Activated naive CD4-positive, alpha-beta T cell treated with anti-CD3 and anti-CD28 coated beads for 36 hours (primary cell): Measurements from ENCODE around the gene CBR4. TPM values are rescaled to one million over a fixed set of nuclear protein-coding genes. Genes with fewer than 3 reads are reported as not detected.
"Not testable (repeated sequence)": the region's sequence is repeated elsewhere in the genome, so short reads cannot be mapped to it uniquely, and the experiment has no call there.

Experiments
- CTCF ChIA-PET: fragments of 350-600 bp; sonication (Branson Sonifier 250); formaldehyde crosslinking; loops from one replicate; lab custom pipeline; 2021; ENCODE audit warnings: antibody characterized with exemption; lab: Charles Lee
- DNase-seq: peaks from one replicate; pipeline ENCODE4 v3.0.0-alpha.2; 2020
- H3K27ac Mint-ChIP-seq: one replicate; pipeline ENCODE4 v1.8.0; 2021; ENCODE audit warnings: mild to moderate bottlenecking, mixed read lengths
- H3K27me3 Mint-ChIP-seq: one replicate; pipeline ENCODE4 v1.8.0; 2021; ENCODE audit warnings: low read depth, mixed read lengths
- H3K36me3 Mint-ChIP-seq: one replicate; pipeline ENCODE4 v1.8.0; 2021; ENCODE audit warnings: low read depth, mixed read lengths
- H3K4me1 Mint-ChIP-seq: one replicate; pipeline ENCODE4 v1.8.0; 2021; ENCODE audit warnings: low read depth, mixed read lengths
- H3K4me3 Mint-ChIP-seq: one replicate; pipeline ENCODE4 v1.8.0; 2021; ENCODE audit warnings: mild to moderate bottlenecking, moderate library complexity, mixed read lengths
- H3K9me3 Mint-ChIP-seq: one replicate; pipeline ENCODE4 v1.8.0; 2021; ENCODE audit warnings: mixed read lengths
- intact Hi-C: fragments of 100-400 bp; cut with micrococcal nuclease; formaldehyde crosslinking; loops from one replicate; pipeline ENCODE4 v1.15.1; 2023
- total RNA-seq, 2 experiments: library from RNA; stranded (reverse); gene quantifications; one replicate each; pipeline ENCODE4 v1.2.3, GENCODE V29; 2021

Gene CBR4
- total RNA-seq, 2 experiments from 2014 or later = 22.9 to 24.3 TPM

GRCh38 chr4:169005453-169006099, 4.5 kb downstream of the CBR4 start:
- DNase-seq = no peak
- Mint-ChIP-seq H3K4me1 (peaks cover 13% of the 10 kb centered on the region), H3K9me3 (no peaks in the 10 kb centered on the region), H3K27ac (no peak overlapping the region), H3K4me3 (no peak overlapping the region), H3K36me3 (peaks cover 34% of the 10 kb centered on the region), H3K27me3 (no peaks in the 10 kb centered on the region)
- intact Hi-C loops = loop anchor here (10.0 kb wide), 2 partner anchors 421 to 821 kb away; no protein-coding TSS in a partner anchor
- CTCF ChIA-PET = interaction anchor here (3.3 kb wide), 1 partner anchor 9 kb away, joined by 14 read pairs; no protein-coding TSS in a partner anchor

GRCh38 chr4:169000315-169000714, 9.7 kb downstream of the CBR4 start:
- no peaks in the 10 kb centered on the region for H3K27me3 Mint-ChIP-seq
- CTCF ChIA-PET = interaction anchor here (0.6 to 2.3 kb wide), 5 partner anchors 9 to 701 kb away, joined by 3 to 7 read pairs (median 3); partner anchors contain the start of gene CBR4
- peaks cover 29% of the 10 kb centered on the region for H3K36me3 Mint-ChIP-seq
- no peak overlapping the region for H3K27ac Mint-ChIP-seq
- H3K4me1 Mint-ChIP-seq = no peaks in the 10 kb centered on the region
- no peak overlapping the region for H3K4me3 Mint-ChIP-seq
- no peak for DNase-seq
- intact Hi-C loops = loop anchor here (10.0 kb wide), 2 partner anchors 416 to 816 kb away; no protein-coding TSS in a partner anchor
- no peaks in the 10 kb centered on the region for H3K9me3 Mint-ChIP-seq

- no peak overlapping the region for H3K4me3 Mint-ChIP-seq
- H3K4me1 Mint-ChIP-seq = no peaks in the 10 kb centered on the region
- CTCF ChIA-PET = interaction anchor here (0.6 to 2.3 kb wide), 4 partner anchors 10 to 701 kb away, joined by 3 to 7 read pairs (median 3); partner anchors contain the start of gene CBR4
- H3K27me3 Mint-ChIP-seq = no peaks in the 10 kb centered on the region
- no peak overlapping the region for H3K27ac Mint-ChIP-seq
- peaks cover 30% of the 10 kb centered on the region for H3K36me3 Mint-ChIP-seq
- intact Hi-C loops = loop anchor here (10.0 kb wide), 2 partner anchors 415 to 815 kb away; no protein-coding TSS in a partner anchor
- H3K9me3 Mint-ChIP-seq = no peaks in the 10 kb centered on the region
- no peak for DNase-seq
These were observed 10.2 kb downstream of the CBR4 start for GRCh38 chr4:168999809-169000208.

DNA sequence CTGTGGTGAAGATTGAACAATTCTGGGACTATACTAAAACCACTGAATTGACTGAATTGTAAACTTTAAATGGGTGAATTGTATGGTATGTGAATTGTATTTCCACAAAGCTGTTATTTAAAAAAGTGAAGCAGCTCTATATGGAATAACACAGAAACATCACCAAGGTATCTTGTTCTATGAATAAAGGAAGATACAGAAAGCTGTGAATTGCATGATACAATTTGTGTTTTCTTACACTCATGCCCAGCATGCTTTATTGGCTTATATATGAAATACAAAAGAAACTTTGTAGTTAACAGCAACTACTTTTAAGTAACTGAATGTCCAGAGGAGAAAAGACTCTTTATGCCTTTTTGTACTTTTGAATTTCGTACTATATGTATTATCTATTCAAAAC, 11.5 kb downstream of the CBR4 start:
- CTCF ChIA-PET = interaction anchor here (3.3 kb wide), 1 partner anchor 8 kb away, joined by 14 read pairs; no protein-coding TSS in a partner anchor
- Mint-ChIP-seq H3K36me3 (peaks cover 26% of the 10 kb centered on the region), H3K9me3 (no peaks in the 10 kb centered on the region), H3K4me3 (no peak overlapping the region), H3K27ac (no peak overlapping the region), H3K4me1 (no peaks in the 10 kb centered on the region), H3K27me3 (no peaks in the 10 kb centered on the region)
- DNase-seq = no peak
- intact Hi-C loops = no loop called here

DNA sequence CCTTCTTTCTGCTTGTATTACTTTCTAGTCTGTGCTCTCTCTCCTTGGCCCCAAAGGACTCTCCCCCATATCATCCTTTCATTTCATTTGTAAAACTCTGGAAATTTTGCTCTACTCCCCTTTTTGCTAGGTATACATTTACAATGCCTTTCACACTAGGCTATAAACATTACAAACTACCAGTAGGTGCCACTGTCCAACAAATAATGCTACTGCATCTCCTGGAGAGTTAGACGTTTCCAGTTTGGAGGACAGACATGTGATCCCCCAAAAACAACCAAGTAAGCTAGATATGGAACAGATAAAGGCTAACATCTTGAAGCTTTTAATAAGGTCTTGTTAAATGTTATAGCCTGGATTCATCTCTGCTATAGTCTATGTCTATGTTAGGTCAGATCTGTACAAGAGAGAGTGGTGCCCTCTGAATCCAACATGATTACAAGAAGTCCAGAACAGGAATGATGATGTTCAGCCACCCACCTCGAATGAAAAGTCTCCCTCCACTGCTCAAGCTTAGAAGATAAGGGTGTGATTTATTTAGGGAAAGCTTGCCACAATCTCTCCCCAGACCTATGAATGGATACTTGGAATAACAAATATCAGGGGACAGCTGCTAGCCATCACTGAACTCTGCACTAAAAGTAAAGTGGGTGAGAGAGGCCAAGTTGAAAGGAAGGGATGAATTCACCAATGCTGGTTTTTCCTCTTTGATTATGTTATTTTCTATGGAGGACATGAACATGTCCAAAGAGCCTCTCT, 14.3 kb downstream of the CBR4 start:
- CTCF ChIA-PET = interaction anchor here (1.0 to 3.3 kb wide), 2 partner anchors 11 to 15 kb away, joined by 3 to 14 read pairs; partner anchors contain the start of gene CBR4
- H3K36me3 Mint-ChIP-seq = peaks cover 13% of the 10 kb centered on the region
- no peak for DNase-seq
- no peak overlapping the region for H3K4me3 Mint-ChIP-seq
- intact Hi-C loops = no loop called here
- no peak overlapping the region for H3K27ac Mint-ChIP-seq
- no peaks in the 10 kb centered on the region for H3K27me3 Mint-ChIP-seq
- H3K9me3 Mint-ChIP-seq = no peaks in the 10 kb centered on the region
- no peaks in the 10 kb centered on the region for H3K4me1 Mint-ChIP-seq

DNA sequence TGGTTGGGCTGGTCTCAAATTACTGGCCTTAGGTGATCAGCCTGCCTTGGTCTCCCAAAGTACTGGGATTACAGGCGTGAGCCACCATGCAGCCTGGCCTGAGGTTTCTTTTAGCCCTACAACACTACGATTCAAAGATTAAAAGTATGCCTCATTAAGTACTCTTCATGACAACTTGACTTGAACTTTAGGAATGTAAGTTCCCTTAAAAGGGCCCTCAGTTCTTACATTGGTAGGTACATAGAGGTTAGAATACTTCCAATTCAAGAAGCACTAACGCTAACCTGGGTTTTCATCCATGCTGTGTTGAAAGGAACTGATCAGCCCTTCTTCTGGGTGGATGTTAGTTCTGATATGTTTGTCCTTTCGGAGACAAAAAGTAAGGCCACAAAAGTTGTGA, 15.1 kb downstream of the CBR4 start:
- no peaks in the 10 kb centered on the region for H3K9me3 Mint-ChIP-seq
- peaks cover 11% of the 10 kb centered on the region for H3K36me3 Mint-ChIP-seq
- intact Hi-C loops = no loop called here
- no peaks in the 10 kb centered on the region for H3K4me1 Mint-ChIP-seq
- no peak overlapping the region for H3K4me3 Mint-ChIP-seq
- CTCF ChIA-PET = no interaction called here
- no peak for DNase-seq
- H3K27me3 Mint-ChIP-seq = no peaks in the 10 kb centered on the region
- no peak overlapping the region for H3K27ac Mint-ChIP-seq

DNA sequence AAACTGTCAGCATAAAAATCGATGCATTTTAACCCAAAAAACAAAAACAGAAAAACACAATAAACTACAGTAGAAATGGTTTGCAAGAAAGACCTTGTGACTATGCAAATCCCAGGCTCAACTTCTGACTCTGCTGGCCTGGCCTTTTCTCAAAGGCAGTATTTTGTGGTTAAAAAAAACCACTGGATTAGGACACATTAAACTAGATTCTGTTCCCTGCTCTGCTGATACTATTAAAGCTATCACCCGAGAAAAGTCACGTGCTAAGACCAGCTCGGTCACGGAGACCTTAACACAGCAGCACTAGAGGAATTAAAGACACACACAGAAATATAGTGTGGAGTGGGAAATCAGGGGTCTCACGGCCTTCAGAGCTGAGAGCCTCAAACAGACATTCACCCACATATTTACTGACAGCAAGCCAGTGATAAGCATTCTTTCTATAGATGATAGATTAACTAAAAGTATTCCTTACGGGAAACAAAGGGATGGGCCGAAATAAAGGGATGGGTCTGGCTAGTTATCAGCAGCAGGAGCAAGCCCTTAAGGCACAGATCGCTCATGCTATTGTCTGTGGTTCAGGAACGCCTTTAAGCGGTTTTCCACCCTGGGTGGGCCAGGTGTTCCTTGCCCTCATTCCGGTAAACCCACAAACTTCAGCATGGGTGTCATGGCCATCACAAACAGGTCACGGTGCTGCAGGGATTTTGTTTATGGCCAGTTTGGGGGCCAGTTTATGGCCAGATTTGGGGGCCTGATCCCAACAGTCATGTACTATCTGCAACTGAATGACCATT, 16.1 kb downstream of the CBR4 start:
- no peak overlapping the region for H3K4me3 Mint-ChIP-seq
- no peak overlapping the region for H3K27ac Mint-ChIP-seq
- H3K36me3 Mint-ChIP-seq = peaks cover 7% of the 10 kb centered on the region
- no peaks in the 10 kb centered on the region for H3K27me3 Mint-ChIP-seq
- no peaks in the 10 kb centered on the region for H3K9me3 Mint-ChIP-seq
- no peak for DNase-seq
- CTCF ChIA-PET = interaction anchor here (0.6 kb wide), 1 partner anchor 15 kb away, joined by 3 read pairs; no protein-coding TSS in a partner anchor
- H3K4me1 Mint-ChIP-seq = no peaks in the 10 kb centered on the region
- intact Hi-C loops = no loop called here

DNA sequence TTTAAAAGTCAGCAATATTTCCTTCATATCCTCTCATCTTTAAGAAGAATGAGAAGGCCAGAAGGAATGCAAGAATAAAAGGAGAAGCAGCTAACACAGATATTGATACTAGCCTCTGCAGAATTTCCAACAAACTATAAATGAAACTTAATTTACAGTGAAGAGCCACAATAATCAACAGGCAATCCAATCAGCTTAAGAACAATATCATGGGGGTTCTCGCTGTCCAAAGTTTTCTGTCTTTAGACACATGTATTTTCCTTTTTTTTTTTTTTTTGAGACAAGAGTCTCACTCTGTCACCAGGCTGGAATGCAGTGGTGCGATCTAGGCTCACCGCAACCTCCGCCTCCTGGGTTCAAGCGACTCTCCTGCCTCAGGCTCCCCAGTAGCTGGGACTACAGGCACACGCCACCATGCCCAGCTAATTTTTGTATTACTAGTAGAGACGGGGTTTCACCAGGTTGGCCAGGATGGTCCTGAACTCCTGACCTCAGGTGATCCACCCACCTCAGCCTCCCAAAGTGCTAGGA, 17.0 kb downstream of the CBR4 start:
- H3K4me1 Mint-ChIP-seq, H3K9me3 Mint-ChIP-seq, DNase-seq, H3K4me3 Mint-ChIP-seq, H3K27me3 Mint-ChIP-seq, CTCF ChIA-PET, intact Hi-C loops, H3K36me3 Mint-ChIP-seq, H3K27ac Mint-ChIP-seq: not testable (repeated sequence)

DNA sequence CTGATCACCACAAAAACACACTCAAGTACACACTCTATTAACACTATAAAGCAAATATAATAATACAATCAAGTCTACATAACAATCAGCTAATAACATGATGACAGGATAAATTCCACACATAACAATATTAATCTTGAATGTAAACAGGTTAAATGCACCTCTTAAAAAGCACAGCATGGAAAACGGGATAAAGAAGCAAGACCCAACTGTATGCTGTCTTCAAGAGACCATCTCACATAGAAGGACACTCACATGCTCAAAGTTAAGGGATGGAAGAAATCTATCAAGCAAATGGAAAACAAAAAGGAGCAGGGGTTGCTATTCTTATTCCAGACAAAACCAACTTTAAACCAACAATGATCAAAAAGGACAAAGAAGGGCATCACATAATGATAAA, 28.1 kb downstream of the CBR4 start:
- Mint-ChIP-seq H3K27me3 (no peaks in the 10 kb centered on the region), H3K4me3 (no peak overlapping the region), H3K36me3 (peaks cover 64% of the 10 kb centered on the region), H3K27ac (no peak overlapping the region), H3K4me1 (no peaks in the 10 kb centered on the region), H3K9me3 (peaks cover 20% of the 10 kb centered on the region)
- CTCF ChIA-PET = no interaction called here
- no peak for DNase-seq
- intact Hi-C loops = no loop called here

- Mint-ChIP-seq H3K4me1 (no peaks in the 10 kb centered on the region), H3K36me3 (peaks cover 62% of the 10 kb centered on the region), H3K9me3 (peaks cover 20% of the 10 kb centered on the region), H3K27ac (no peak overlapping the region), H3K27me3 (no peaks in the 10 kb centered on the region), H3K4me3 (no peak overlapping the region)
- no peak for DNase-seq
- CTCF ChIA-PET = interaction anchor here (0.6 kb wide), 1 partner anchor 19 kb away, joined by 3 read pairs; no protein-coding TSS in a partner anchor
- intact Hi-C loops = no loop called here
These were observed 28.6 kb downstream of the CBR4 start for GRCh38 chr4:168981460-168981859.

DNA sequence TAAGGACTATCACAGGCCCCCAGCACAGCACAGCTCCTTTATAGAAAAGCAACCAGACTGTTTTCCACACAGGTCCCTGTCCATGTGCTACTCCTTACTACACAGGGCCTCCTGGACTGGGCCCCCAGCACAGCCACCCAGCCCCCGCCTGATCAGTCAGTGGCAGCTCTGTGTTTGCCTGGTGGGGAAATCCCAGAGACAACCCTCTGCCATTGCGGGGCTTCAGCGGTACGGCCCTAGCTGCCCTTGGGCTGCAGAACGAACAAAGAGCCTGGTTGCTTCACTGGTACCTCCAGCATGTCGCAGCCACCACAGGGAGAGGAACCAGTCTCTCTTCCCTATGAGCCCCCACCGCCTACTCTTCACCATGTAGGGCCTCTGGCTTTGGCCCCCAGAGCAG, 30.7 kb downstream of the CBR4 start:
- H3K36me3 Mint-ChIP-seq = peaks cover 46% of the 10 kb centered on the region
- no peak overlapping the region for H3K4me3 Mint-ChIP-seq
- no peak for DNase-seq
- no peaks in the 10 kb centered on the region for H3K4me1 Mint-ChIP-seq
- no peaks in the 10 kb centered on the region for H3K27me3 Mint-ChIP-seq
- CTCF ChIA-PET = interaction anchor here (0.5 to 0.6 kb wide), 2 partner anchors 15 to 466 kb away, joined by 3 read pairs; no protein-coding TSS in a partner anchor
- peaks cover 22% of the 10 kb centered on the region for H3K9me3 Mint-ChIP-seq
- no peak overlapping the region for H3K27ac Mint-ChIP-seq
- intact Hi-C loops = no loop called here
